HG03108 (cell line): Measurements from ENCODE around the gene CCDC9B.

ENCODE experiments used
- ATAC-seq: cut with Tn5 transposase; IDR thresholded peaks from one replicate; pipeline ENCODE4 v1.9.1; 2021; ENCODE audit warnings: moderate library complexity; ENCODE audit not compliant: unreplicated experiment

Gene CCDC9B

DNA sequence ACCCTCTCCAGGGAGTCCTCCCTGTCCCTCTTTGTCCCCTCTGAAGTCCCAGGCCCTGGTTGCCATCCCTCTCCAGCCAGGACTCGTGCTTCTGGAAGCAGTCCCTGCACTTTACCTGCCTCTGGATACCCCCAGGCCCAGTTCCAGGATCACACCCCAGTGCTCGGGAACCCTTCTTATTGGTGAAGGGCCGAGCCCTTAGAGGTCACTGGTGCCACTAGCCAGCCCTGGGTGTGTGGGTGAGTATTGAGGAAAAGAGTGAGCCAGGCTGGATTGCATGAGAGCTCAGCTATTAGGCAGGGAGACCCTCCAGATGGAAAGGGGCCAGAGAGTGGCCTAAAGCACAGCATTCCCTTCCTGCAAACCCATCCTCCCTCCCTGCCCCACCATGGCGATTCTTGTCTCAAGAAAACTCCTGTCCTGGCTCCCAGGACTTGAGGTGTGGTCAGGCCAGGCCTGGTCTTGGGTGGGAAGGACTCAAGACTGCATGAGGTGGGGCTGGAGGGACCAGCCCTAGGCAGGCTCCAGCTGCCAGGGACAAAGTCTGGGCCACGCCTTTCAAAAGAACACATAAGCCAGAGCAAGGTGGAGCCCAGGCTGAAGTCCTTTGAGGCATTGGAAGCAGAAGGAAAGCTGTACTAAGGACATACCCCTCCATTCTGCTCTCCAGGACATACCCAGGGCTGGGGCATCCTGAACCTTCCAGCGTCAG is 5.3 kb upstream of the CCDC9B start:
- no peak for ATAC-seq

DNA sequence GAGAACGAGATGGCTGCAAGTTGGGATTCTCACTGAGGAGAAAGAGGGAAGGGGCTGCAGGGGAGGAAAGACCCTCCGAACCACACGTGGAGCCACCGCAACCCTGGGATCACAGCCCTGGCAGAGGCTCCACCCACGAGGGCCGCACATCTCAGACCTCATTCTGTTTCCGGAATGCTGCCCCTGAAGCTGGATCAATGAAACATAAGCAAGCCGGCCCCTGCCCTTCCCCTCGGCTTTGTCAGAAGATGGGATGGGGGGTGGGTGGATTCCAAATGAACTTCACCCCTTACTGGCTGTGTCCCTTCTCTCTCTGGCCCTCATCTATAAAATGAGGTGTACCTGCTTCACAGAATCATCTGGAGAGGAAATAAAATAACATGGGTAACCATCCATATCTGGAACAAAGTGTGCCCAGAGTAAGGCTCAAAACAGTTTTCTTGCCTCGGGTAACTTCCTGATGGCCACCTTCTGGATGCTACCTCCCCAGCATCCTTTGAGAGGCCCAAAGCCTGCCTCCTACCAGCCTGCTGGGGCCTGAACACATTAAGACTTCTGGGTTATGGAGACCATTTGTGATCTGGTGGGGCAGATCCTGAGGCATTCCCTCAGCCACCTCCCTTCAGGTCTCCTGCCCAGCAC is 4.6 kb upstream of the CCDC9B start:
- ATAC-seq, result no peak

DNA sequence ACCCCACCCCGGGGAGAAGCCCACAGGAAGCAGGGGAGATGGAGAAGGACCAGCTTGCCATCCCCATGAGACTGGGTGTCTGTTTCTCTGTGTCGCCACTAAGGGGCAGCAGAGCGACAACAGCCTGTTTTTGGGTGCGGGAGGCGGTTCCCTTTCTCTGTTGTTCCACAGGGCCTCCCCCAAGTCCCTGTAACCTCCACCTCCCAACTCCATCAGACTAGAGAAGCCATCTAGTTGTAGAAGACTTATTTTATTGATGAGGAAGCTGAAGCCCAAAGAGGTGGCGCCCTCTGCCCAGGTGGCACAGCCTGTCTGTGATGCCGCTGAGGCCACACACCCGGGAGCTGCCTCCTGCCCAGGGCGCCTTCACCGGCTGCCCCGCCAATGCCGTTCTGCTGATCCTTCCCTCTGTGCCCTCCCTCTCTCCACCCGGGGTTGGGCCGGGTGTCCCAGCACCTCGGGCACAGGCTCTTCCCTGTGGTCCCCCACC is 3.9 kb upstream of the CCDC9B start:
- no peak for ATAC-seq

DNA sequence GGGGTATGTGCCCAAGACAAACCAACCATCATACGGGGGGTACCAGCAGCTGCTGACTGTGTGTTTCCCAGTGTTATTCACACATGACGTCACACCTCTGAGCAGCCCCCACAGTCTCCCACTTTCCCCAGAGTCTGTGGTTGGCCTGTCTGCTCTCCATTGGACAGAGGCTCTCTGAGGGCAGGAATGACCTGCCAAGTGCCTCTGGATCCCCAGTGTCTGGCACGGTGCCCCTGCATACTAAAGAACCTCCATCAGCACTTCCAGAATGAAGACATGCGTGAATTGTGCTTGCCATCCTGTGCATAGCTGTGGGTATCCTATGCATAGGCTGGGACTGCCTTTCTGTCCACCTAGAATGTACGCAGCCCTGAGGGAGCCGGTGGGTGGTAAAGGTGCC is 3.5 kb upstream of the CCDC9B start:
- ATAC-seq, result no peak

DNA sequence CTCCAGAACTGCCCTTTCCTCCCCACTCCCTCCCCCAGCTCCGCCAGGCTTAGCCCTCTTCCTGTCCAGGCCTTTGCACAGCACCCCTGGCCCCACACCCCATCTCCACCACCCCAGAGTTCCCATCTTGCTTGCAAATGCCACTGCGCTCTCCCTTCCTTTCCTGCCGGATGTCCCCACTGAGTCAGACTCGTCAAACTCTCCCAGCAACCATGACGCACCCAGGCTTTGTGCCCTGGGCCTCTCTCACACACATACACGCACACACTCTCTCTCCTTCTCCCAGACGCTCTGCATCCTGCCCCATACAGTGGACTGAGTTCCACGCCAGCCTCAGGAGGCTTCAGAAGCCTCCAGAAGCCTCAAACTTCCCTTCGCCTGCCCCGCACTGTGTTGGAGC is 2.8 kb upstream of the CCDC9B start:
- no peak for ATAC-seq

DNA sequence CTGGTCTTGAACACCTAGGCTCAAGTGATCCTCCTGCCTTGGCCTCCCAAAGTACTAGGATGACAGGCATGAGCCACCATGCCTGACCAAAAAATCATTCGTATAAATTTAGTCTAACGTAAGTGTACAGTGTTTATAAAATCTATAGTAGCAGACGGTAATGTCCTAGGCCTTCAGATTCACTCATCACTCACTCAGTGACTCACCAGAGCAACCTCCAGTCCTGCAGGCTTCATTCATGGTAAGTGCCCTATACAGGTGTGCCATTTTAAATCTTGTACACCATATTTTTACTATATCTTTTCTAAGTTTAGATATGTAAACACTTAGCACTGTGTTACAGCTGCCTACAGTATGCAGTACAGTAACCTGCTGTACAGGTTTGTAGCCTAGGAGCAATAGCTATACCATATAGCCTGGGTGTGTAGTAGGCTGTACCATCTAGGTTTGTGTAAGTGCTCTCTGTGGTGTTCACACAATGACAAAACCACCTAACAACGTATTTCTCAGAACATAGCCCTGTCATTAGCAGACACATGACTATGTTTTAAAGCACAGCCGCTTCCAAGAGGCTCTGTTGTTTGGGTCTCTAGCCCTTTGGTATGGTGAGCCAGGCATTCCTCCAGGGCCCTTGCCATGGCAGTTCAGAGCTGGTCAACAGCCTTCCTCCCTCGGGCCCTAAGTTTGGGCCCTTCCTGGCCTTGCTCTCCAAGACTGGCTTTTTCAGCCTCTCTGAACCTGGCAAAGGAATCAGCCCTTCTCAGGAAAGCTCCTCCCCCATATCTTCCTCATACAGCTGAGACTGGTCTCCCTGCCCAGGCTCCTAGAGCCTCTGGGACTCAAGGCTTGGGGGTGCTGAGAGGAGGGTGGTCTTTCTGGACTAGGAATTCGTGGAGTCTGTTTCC is 1.9 kb upstream of the CCDC9B start:
- no peak for ATAC-seq

DNA sequence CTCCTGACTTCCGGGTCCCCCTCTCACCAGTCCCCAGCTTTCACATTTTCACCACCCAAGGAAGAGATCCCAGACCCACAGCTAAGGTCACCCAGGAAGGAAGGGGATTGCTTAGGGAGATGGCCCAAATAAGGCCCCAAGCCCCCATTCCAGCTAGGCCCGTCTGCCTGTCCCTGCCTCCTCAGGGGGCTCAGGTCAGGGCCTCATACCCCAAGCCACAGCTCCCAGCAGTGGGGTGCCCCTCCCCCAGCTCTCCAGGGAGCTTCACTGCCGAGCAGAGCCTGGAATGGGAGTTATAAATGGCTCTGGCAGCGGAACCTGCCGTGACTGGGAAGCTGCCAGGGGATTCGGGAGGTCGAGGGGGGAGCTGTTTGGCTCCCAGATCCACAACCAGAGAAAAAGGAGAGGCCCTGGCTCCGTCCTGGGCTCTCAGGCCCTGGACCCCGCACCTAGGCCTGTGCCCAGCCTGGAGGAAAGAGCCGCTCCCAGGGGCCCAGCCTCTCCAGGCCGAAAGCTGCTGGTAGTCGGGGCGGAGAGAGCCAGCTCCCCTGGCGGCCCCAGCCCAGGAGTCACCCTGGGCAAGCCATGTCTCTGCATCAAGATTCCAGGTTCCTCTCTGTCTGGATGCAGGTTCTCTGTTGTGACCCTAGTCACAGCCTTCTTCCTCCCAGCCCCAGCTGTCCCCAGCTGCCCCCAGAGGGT is 550 bp downstream of the CCDC9B start:
- no peak for ATAC-seq

DNA sequence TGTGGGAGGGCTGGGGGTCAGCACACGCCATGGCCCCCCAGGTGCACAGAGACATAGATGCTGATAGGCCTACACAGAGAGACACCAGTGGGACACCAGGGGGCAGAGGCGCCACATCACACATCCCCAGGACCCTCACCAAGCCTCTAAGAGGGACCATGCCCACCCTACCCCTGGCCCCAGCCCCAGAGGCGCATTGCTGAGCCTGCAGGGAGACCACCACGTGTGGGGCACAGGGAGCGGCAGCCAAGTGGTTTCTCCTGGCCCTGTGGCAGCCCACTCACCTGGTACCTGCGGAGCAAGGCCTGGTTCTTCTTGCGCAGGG is 1.2 kb downstream of the CCDC9B start:
- no peak for ATAC-seq

DNA sequence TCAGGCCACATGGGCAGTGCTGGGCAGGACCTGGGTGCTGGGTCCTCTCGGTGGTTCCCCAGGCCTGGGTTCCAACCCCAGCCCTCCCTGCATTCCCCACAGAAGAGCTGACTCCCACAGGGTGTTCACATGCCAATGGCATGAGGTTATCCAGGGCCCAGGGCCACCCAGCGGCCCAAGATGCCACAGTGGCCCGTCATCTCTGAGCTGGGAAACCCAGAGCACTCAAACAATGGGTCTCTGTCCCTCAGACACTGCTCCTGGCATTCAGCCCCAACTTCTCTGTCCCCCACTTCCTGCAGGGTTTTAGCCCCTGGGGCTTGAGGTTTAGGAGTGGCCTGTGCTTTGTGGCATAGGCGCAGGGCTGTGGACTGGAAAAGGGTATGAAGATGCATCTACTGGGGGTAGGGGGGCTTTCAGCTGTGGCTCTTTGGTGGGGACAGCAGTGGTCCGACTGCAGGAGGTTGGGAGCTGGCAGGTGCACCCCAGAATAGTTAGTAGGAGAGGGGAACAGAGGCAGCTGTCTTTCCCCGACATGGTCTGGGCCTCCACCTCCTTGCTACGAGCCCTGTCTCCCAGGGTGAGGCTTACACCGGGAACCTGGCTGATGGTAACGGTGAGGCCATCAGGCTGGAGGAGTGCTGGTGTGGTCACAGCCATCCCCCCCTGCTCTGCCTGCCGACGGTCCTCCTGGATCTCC is 1.7 kb downstream of the CCDC9B start:
- ATAC-seq, result no peak

DNA sequence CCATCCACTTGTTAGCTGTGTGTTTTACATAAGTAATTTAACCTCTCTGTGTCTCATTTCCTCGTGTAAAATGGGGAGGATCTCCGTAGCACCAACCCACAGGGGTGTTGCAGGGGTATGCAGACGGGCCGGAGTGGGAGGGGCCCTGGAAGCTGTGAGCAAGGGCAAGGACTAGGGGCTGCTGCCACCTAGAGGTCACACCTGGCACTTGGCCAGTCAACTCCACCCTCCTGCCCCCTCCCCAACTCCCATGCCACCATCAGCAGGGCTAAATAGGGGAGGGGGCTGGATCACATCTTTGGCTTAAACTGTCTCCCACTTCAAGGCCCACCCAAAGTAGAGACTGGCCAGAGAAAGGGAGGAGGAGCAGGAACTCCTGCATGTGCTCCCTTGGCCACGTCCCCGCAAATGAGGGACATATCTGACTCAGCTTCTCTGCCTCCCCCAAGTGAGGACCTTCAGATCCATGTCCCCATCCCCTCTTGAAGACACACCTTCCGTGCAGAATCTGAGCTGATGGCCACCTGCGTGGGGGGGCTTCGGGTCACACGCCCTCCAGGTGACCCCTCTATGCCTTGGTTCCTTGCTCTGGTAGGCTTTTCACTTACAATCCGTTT is 2.6 kb downstream of the CCDC9B start:
- ATAC-seq, result no peak

DNA sequence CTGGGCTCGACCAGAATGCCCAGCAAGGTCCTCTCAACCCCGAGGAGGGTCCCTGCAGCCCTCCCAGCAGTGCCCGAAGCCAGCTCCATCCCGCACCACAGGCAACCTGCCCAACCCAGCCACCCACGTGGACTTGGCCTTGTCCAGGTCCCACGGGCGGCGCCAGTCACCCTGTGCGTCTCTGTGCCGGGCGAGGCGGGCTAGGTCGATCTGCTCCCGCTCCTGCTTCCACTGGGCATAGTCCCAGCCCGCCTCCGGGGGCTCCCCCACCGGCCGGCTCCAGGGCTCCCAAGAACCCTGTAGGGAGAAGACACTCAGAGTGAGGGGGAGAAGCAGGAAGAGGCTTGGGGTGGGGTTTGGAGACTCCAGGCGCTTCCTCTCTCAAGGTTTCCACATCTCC is 3.1 kb downstream of the CCDC9B start:
- ATAC-seq, result no peak

DNA sequence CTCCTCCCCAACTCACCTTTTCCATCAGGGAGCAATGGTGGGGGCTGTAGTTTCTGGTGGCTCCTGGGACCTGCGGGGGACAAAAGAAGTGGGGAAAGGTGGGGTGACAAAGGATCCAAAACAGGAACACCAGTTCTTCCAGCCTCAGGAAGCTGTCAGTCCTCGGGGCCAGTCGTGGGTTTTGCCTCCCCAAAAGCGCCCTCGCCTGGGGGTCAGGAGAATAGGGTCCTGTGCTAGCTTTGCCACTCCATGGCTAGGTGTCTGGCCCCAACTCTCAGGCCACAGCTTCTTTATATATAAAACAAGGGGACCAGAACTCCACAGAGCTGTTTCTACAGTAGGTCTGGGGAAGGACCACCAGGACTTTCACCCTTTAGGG is 4.0 kb downstream of the CCDC9B start:
- no peak for ATAC-seq

DNA sequence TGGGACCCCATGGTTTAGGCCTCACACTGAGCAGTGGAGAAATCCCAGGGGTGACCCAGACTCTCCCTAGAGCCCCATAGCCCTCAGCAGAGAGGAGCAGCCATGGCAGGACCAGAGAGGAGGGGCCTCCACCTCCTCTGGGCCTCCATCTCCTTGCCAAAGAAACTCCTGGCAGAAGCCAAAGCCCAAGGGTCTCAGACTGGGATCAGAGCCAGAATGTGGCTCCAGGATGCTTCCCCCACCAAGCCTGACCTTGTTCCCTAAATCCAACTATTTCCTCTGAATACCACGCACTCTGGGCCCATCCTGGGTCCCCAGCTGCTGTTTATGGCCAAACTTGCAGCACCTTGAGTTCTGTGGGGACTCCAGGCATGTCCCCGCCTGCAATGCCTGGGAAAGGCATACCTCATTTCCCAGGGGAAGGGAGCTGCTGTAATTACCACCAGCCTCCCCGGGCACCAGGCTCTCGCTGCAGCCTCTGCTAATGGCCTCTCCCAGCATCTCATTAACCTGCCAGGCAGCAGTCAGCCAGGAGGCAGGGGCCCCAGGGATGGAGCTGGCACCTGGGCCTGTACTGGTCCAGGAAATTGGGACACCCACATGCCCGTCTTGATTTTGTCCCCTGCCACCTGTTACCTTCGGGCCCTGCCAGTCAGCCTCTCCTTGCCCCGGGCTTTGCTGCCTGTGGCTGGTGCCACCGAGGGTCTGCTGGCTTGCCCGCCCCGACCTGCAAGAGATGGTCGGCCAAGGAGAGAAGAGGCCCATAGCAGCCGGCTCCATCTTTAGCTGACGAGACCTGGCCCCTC is 4.6 kb downstream of the CCDC9B start:
- no peak for ATAC-seq

DNA sequence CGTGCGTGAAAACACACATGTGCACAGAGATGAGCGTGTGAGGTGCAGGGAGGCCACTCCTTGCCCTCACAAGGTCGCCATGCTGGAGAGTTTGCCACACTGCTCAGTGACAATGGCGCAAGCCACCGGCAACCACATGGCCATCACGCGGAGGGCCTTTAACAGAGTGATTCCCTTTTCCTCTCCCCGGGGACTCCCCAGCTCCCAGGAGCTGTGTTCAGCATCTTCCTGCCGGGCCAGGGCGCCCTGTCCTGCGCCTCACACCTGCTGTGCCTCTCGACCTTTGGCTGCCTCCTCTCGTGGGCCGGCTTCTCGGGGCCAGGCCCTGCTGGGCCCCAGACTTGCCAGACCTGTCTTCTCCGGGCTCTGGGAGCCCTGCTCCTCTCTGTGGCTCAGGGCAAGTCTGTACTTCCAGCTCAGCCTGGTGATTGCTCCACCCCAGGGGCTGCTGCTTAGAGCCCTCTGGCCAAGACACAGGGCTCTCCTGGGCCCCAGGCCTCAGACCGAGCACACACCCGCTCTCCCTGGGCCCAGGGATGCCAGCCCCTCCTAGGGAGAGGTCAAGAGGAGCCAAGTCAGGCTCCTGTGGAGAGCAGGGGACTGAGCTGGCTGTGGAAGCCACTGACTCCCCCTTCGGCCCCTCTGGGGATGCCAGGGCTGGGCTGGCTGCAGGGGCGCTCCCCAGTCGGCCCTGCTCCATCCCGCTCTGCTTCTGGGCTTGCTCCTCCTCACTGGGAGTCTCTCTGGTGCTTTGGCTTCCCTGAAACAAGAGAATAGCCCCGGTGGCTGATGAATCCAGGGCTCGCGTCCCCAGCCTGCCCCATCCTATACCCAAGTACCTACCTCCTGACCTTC is 5.6 kb downstream of the CCDC9B start:
- no peak for ATAC-seq

DNA sequence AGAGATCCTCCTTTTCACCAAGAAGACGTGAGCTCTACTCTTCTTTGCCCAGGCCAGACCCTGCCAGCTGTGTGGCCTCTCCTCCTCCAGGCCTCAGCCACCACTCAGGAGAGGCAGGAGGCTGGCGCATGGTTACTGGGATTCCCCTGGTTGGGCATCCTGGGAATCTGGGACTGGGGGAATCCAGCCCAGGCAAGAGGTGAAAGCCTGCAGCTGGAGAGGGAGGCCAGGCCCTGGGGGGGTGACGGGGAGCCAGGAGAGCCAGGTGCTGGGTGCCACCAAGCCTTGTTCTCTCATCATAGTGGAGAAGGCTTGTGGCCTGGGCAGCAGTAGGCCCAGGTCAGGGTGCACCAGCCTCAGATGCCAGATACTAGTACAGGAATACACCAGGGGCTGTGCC is 6.2 kb downstream of the CCDC9B start:
- no peak for ATAC-seq

DNA sequence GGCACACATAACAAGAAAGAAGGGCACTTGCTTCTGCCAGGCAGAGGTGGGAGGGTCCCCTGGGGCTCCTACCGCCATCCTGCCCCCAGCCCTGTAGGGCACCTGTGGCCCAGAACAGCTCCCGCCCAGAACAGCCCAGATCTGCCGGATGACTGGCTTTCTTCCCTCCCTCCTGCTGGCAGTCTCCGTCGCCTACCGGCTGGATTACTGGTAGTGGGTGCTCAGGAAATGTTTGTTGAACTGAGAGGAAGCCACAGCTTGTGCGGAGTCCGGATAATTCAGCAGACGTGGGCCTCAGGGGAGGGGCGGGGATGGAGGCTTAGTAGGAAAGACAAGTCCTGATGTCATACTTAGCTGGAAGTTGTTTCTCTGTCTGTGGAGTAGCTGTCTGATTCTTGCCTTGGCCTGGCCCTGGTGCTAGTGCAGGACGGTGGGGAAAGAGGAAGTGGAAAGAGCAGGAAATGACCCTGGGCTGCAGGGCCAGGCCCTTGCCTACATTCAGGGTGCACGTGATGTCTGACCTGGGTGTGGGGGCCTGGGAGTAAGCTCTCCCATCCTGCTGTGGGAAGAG is 6.7 kb downstream of the CCDC9B start:
- peak; percentile 46 for ATAC-seq

DNA sequence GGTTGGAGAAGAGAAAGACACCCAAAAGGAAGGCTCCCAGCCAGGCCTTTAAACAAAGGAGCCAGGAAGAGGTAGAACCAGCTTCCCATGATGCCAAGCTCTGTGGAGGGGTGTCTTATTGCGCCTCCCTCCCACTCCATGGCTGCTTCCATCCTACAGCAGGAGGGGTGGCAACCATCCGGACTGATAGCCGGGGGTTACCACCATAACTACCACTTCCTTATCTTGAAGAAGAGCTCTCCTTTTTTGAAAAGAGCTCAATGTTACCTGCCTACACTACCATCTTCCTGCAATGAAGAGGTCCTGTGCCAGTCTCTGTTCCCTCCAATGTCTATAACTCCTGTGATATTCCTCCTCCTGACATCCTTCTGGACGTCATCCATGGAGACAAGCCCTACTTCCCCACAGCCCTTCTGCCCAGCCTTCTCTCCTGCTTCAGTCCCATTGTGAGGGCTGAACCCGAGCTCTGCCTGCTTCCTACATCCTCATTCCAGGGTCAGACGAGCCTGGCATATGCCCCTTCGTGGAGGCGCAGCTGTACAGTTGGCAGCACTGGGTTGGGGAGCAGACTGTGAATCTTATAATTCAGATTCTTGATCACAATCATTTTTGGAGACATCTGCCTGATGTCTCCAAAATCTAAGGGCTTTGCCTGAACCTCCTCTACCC is 8.5 kb downstream of the CCDC9B start:
- no peak for ATAC-seq

DNA sequence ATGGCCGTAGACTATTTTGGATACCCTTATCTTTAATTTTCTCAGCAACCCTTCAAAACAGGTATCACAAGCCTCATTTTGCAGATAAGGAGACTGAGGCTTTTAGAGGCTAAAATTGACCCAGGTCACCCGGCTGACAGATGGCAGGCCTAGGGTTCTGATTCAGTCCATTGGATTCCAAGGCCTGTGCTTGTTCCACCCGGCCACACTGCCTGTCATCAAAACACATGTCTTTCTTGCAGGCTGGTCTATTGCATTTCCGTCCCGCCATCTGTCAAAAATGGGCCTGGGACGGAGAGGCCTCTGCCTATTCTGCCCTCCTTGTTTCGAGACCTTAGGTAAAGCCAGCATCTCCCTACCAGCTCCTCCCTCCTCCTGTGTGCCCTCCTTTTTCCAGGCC is 9.1 kb downstream of the CCDC9B start:
- no peak for ATAC-seq
